ENCODE measurements around the gene LRRC27. TPM values are rescaled to one million over a fixed set of nuclear protein-coding genes. Genes with fewer than 3 reads are reported as not detected.

The LRRC27 gene
- total RNA-seq, 4 donors from 2014 or later = 0.59 to 32.6 (median 15.3) TPM

DNA sequence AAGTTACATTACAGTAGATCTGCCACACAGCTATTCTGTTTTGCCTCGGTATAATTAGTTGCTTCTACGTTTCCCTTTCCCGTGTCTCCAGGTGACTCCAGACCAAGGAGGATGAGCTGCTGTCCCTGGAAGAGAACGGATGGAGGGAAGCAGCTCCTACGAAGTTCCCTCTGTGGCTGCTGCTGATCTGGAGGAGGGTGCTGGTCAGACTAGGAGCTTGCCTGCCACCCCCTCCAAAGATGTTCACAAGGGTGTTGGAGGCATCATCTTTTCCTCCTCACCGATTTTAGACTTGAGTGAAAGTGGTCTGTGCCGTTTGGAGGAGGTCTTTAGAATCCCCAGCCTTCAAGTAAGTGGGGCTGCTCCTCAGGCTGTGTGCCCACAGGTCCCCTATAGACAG is 1.4 kb downstream of the LRRC27 start:
- Histone ChIP-seq H3K36me3 (no peaks in the 10 kb centered on the region), H3K9me3 (no peaks in the 10 kb centered on the region), H3K27me3 (no peaks in the 10 kb centered on the region), H3K4me3 (no peak overlapping the region), H3K4me1 (no peaks in the 10 kb centered on the region), H3K27ac (no peak overlapping the region)
- TF ChIP-seq, protein P1, sequence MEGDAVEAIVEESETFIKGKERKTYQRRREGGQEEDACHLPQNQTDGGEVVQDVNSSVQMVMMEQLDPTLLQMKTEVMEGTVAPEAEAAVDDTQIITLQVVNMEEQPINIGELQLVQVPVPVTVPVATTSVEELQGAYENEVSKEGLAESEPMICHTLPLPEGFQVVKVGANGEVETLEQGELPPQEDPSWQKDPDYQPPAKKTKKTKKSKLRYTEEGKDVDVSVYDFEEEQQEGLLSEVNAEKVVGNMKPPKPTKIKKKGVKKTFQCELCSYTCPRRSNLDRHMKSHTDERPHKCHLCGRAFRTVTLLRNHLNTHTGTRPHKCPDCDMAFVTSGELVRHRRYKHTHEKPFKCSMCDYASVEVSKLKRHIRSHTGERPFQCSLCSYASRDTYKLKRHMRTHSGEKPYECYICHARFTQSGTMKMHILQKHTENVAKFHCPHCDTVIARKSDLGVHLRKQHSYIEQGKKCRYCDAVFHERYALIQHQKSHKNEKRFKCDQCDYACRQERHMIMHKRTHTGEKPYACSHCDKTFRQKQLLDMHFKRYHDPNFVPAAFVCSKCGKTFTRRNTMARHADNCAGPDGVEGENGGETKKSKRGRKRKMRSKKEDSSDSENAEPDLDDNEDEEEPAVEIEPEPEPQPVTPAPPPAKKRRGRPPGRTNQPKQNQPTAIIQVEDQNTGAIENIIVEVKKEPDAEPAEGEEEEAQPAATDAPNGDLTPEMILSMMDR (IDR thresholded peaks at IDR 0.05) = no peak
- TF ChIP-seq POLR2A (IDR thresholded peaks at IDR 0.05) = no peak
- no peak for DNase-seq
- intact Hi-C loops (cut with DNase I; ENCODE audit: low total_unique reads) = no loop called here

DNA sequence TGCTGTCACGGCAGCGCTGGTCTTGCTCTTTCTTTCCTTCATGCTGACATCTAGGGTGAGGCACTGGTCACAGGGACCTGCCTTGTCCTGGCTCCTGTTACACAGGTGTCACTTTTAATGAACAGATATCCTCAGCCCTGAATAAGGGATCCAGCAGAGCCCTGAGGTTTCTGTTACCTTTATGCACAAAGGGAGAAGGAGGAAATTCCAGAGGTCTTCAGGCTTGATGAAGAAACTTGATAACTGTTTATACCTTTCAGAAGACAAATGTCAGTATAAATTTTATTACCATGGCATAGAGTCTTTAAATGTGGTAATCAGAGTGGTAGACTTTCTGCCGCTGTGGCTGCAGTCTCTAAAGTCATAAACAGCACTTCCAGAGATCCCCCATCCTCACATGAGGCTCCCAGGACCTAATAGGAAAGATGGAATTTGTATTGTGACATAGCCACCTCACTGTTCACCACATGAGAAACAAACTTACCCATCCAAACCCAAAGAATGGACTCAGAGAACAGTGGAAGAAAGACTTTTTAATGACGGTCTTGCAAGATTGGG is 2.7 kb downstream of the LRRC27 start:
- TF ChIP-seq, protein P1 (IDR thresholded peaks at IDR 0.05) = no peak
- no peak for TF ChIP-seq POLR2A (IDR thresholded peaks at IDR 0.05)
- Histone ChIP-seq H3K36me3 (no peaks in the 10 kb centered on the region), H3K4me3 (no peak overlapping the region), H3K27ac (no peak overlapping the region), H3K4me1 (no peaks in the 10 kb centered on the region), H3K27me3 (no peaks in the 10 kb centered on the region), H3K9me3 (no peaks in the 10 kb centered on the region)
- intact Hi-C loops (cut with DNase I; ENCODE audit: low total_unique reads) = no loop called here
- DNase-seq = no peak

DNA sequence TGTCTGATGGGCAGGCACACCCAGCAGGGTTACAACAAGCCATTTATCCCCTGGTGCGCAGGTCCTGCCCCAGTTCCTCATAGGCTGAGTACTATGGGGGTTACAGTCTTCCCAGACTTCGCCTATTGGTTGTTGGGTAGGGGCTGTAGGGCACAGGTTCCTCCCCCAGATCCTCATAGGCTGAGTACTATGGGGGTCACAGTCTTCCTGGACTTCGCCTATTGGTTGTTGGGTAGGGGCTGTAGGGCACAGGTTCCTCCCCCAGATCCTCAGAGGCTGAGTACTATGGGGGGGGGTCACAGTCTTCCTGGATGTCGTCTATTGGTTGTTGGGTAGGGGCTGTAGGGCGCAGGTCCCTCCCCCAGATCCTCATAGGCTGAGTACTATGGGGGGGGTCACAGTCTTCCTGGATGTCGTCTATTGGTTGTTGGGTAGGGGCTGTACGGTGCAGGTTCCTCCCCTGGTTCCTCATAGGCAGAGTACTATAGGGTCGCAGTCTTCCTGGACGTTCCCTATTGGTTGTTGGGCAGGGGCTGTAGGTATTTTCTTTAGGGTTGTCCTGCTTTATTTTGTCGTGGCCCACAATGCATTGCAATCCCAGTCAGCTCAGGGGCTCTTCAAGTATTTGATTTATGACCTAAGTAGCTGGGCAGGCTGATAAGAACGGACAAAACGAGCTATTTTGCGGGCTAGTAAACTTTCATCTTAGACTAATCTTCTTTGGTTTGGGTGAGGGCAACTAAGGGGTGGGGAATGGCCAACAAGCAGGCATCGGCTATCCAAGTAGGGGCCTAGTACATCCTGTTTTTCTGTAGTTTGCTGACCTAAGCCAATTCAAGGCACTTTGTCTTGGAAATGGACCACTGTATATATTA is 3.4 kb downstream of the LRRC27 start:
- no peak for TF ChIP-seq POLR2A (IDR thresholded peaks at IDR 0.05)
- TF ChIP-seq, protein P1 (IDR thresholded peaks at IDR 0.05) = no peak
- no peaks in the 10 kb centered on the region for H3K36me3 ChIP-seq
- DNase-seq = no peak
- H3K4me3 ChIP-seq = no peak overlapping the region
- no peaks in the 10 kb centered on the region for H3K4me1 ChIP-seq
- intact Hi-C loops (cut with DNase I; ENCODE audit: low total_unique reads) = no loop called here
- no peaks in the 10 kb centered on the region for H3K9me3 ChIP-seq
- no peaks in the 10 kb centered on the region for H3K27me3 ChIP-seq
- no peak overlapping the region for H3K27ac ChIP-seq

DNA sequence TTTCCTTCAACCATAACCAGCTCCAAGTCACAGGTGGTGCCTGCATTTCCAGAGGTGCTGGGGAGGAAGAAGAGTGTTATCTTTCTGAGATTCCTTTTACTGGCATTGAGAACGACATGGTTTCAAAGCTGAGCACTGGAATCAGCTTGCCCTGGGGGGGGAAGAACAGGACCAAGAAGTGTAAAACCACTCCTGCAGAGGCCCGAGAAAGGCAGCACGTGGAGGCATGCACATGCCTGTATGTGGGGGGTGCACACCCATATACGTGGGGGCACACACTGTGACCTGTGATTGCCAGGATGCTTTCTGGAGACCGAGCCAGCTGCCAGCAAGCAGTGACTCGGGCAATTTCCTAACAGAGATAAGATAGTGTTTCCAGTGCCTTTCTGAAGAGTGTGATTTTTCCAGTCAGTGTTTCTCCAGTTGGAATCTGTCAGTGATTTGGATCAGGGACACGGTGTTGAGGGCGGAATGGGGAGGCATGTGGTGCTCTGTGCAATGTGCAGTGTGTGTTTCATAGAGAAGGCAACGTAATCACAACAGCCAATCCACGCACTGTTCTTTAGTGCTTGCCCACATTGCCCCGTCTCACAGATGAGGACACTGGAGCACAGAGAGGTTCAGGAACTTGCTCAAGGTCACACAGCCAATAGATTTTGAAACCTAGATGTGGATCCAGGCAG is 4.2 kb downstream of the LRRC27 start:
- H3K4me1 ChIP-seq = no peaks in the 10 kb centered on the region
- H3K9me3 ChIP-seq = no peaks in the 10 kb centered on the region
- peak overlapping the region in 1 of 2 donors; percentile 14 for H3K4me3 ChIP-seq
- no peaks in the 10 kb centered on the region for H3K36me3 ChIP-seq
- no peaks in the 10 kb centered on the region for H3K27me3 ChIP-seq
- H3K27ac ChIP-seq = no peak overlapping the region
- no peak for TF ChIP-seq POLR2A (IDR thresholded peaks at IDR 0.05)
- TF ChIP-seq, protein P1 (IDR thresholded peaks at IDR 0.05) = no peak
- no peak for DNase-seq
- intact Hi-C loops (cut with DNase I; ENCODE audit: low total_unique reads) = no loop called here
